ENCODE data around the gene HOXA11. TPM values are rescaled to one million over a fixed set of nuclear protein-coding genes. Genes with fewer than 3 reads are reported as not detected.
A peak's percentile ranks its signal among the peaks of the same experiment; 100 is the strongest.

HOXA11 gene
- total RNA-seq, 1 experiment from 2014 or later, result not detected

DNA sequence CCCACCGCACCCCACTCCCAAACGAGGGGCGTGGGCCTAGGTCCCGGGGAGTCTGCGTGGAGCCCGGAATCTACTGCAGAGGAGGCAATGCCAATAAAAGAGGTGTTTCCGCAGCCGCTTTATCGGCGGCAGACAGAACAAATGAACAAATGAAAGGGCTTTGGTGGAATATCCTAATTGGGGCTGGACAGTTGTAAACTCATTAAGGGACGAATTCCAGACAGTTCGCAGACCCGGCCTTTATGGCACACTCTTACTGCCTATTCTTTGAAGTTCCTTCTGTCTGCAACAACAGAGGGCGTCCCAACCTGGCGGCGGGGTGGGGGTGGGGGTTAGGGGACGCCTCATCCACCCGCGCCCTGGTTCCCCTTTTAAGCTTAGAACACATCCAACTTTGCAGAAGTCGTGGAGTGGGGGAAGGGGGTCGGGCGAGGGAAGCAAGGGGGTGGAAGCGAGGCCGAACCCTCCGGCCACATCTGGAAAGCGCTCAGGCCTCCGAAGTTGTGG lies 23.8 kb downstream of the HOXA11 start:
- Histone ChIP-seq H3K4me2 (ENCODE audit: insufficient read depth, insufficient read length, low read length) (peak overlapping the region; percentile 47), H2BK5ac (ENCODE audit: insufficient read length, low read length) (no peak overlapping the region), H3T11ph (ENCODE audit: low read length) (no peak overlapping the region), H4K91ac (ENCODE audit: insufficient read length, low read depth, low read length) (no peak overlapping the region), H3K56ac (ENCODE audit: insufficient read length, low read depth, low read length) (no peak overlapping the region), H4K8ac (replicated peaks; ENCODE audit: insufficient read length, low read depth, low read length) (no peak overlapping the region), H3K27ac (ENCODE audit: insufficient read length, low read depth, low read length) (no peak overlapping the region), H3K27me3 (ENCODE audit: insufficient read depth, low read length) (peaks cover 97% of the 10 kb centered on the region), H4K5ac (ENCODE audit: insufficient read length, low read depth, low read length) (no peak overlapping the region), H3K9me3 (ENCODE audit: control insufficient read depth, low read depth, low read length) (no peaks in the 10 kb centered on the region), H2BK20ac (ENCODE audit: low read depth, low read length, poor library complexity, severe bottlenecking) (no peak overlapping the region), H3K23ac (ENCODE audit: insufficient read length, low read depth, low read length) (no peak overlapping the region), H4K20me1 (ENCODE audit: control insufficient read depth, insufficient read depth, insufficient read length) (no peaks in the 10 kb centered on the region), H3K18ac (ENCODE audit: insufficient read length, low read depth, low read length) (no peak overlapping the region), H3K23me2 (ENCODE audit: insufficient read length, low read depth, low read length, poor library complexity, severe bottlenecking) (no peaks in the 10 kb centered on the region), H3K4me1 (ENCODE audit: insufficient read depth, low read length) (no peaks in the 10 kb centered on the region), H3K79me2 (ENCODE audit: insufficient read depth, low read length) (no peaks in the 10 kb centered on the region), H2BK12ac (ENCODE audit: insufficient read length, low read depth, low read length) (no peak overlapping the region), H2AK5ac (ENCODE audit: insufficient read length, low read length) (no peak overlapping the region), H2AFZ (ENCODE audit: low read length) (no peak overlapping the region), H2BK120ac (ENCODE audit: low read depth, low read length, poor library complexity, severe bottlenecking) (no peak overlapping the region), H3K79me1 (ENCODE audit: insufficient read depth, low read depth, low read length, poor library complexity, severe bottlenecking) (no peaks in the 10 kb centered on the region), H3K14ac (ENCODE audit: insufficient read depth, low read length) (no peak overlapping the region), H3K9ac (ENCODE audit: extremely low read depth, insufficient read length, low read length) (no peak overlapping the region), H2BK15ac (ENCODE audit: low read depth, low read length) (no peak overlapping the region), H3K4ac (ENCODE audit: low read depth, low read length) (no peak overlapping the region)
- WGBS (ENCODE audit: extremely low coverage, insufficient read length, low lambda C conversion rate), result no CpG with 5 or more reads among the region's 27 CpGs
- Mint-ChIP-seq H3K36me3 (ENCODE audit: insufficient read depth in 1 of 3, low read depth in 3 of 3) (peaks cover 0 to 2% (median 0%) of the 10 kb centered on the region in 3 experiments; a peak in 2 of 7 replicates), H3K9me3 (peaks cover 13 to 15% of the 10 kb centered on the region in 2 experiments), H3K4me3 (no peak overlapping the region), H3K4me1 (peaks cover 3 to 11% of the 10 kb centered on the region in 2 experiments), H3K27me3 (ENCODE audit: low read depth) (peaks cover 98% of the 10 kb centered on the region), H3K27ac (no peak overlapping the region)
- DNase-seq, result no peak
- TF ChIP-seq, protein P1, sequence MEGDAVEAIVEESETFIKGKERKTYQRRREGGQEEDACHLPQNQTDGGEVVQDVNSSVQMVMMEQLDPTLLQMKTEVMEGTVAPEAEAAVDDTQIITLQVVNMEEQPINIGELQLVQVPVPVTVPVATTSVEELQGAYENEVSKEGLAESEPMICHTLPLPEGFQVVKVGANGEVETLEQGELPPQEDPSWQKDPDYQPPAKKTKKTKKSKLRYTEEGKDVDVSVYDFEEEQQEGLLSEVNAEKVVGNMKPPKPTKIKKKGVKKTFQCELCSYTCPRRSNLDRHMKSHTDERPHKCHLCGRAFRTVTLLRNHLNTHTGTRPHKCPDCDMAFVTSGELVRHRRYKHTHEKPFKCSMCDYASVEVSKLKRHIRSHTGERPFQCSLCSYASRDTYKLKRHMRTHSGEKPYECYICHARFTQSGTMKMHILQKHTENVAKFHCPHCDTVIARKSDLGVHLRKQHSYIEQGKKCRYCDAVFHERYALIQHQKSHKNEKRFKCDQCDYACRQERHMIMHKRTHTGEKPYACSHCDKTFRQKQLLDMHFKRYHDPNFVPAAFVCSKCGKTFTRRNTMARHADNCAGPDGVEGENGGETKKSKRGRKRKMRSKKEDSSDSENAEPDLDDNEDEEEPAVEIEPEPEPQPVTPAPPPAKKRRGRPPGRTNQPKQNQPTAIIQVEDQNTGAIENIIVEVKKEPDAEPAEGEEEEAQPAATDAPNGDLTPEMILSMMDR (conservative IDR thresholded peaks at IDR 0.05), result no peak; the same call in 2 of the 3 replicates

All from H9 (cell line).